Measurements from ENCODE around the gene ACSS1. TPM values are rescaled to one million over a fixed set of nuclear protein-coding genes. Genes with fewer than 3 reads are reported as not detected.

The ACSS1 gene
- total RNA-seq, 1 experiment from 2014 or later, result not detected

DNA sequence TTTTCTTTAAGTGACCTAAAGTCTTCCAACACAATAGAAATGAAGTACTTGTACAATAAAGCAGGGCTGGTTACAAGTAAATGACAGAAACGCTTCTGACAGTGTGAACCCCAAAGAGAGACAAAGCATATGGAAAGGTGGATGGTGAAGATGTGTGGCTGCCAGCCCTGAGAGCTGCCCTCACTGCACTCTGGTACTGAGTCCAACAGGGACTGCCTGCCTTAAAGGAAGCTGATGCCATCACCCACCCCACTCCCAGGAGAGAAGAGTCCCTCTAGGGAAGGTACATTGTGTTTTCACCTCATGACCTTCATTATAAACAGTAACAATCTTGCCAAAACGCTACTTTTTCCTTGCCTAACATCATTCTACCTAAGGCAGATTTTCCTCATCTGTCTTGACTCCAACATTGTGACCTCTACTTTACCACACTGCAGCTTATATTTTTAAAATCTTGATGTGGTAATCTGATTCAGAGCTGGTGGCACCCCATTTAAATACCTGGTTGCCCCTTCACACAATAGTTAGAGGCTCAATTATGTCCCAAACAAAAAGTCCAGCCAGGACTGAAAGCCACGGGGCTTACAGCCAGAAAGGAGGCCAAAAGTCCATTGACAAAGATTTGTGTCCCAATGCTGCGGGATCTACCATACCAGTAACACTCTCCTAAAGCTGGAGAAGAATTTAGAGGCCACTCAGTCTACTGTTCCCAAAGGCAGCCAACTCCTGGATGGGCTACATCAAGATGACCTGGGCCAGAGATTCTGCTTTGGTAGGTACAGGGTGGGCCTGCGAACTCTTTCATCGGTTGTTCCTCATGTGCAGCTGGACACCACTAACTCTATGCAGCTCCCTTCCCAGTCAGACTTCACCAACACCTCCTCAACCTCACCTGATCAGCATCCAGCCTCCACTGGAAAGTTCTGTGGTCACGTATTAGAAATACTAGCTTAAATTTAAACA is 69.8 kb downstream of the ACSS1 start:
- no peak for DNase-seq (ENCODE audit: low spot score)
- in situ Hi-C loops (cut with HindIII; ENCODE audit: low sequenced_read_pairs), result no loop called here

DNA sequence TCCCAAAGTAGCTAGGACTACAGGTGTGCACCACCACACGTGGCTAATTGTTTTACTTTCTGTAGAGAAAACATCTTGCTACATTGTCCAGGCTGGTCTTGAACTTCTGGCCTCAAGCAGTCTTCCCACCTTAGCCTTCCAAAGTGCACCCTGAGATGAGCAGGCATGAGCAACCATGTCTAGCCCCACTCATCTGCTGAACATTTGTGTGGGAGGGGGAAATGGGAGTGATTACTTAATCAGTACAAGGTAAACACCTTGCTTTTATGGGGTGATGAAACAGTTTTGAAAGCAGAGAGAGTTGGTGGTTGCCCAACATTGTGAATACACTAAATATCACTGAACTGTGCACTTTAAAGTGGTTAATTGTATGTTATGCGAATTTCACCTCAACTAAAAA is 70.7 kb downstream of the ACSS1 start:
- in situ Hi-C loops (cut with HindIII; ENCODE audit: low sequenced_read_pairs), result no loop called here
- no peak for DNase-seq (ENCODE audit: low spot score)

DNA sequence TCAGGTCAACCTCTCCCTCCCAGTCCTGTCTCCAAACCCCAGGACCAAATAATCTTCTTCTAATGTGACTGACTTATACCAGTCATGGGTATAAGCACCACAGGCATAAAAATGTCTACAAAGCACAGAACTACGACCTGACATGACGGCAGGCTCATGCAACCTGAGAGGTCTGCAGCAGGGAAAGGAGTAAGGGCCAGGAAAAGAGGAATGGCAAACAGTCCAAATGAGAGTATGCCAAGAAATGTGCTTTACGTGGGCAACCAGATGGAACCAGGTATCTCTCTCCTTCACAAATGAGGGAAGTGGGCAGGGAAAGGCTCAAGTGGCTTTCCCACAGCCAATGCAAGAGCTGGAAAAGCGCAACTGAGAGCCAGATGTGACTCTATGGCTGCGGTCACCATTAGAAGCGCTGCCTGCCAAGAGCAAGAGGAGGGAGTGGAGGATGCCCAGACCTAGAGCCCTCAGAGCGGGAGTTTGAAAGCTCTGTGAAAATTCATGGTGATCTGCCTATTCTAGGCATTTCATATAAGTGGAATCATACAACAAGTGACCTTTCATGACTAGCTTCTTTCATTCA is 71.4 kb downstream of the ACSS1 start:
- in situ Hi-C loops (cut with HindIII; ENCODE audit: low sequenced_read_pairs), result no loop called here
- DNase-seq (ENCODE audit: low spot score), result peak; percentile 67

DNA sequence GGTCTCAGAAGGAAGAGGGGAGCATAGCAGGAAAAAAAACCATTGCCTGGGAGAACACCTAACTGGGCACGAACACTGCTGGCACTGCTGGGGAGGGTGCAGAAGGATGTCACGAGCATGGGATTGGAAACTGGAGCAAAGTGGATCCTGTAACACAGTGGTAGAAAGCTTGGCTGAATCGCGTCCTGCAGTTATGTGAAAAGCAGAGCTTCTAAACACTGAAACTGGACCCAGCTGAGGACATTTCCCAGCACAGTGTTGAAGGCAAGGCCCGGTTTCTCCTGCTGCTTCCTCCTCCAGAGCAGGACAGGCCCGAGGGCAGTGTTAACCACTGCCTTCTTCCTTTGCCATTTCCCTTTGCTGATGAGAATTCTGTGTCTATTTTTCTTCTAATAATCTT is 72.1 kb downstream of the ACSS1 start:
- in situ Hi-C loops (cut with HindIII; ENCODE audit: low sequenced_read_pairs), result no loop called here
- DNase-seq (ENCODE audit: low spot score), result peak; percentile 52

DNA sequence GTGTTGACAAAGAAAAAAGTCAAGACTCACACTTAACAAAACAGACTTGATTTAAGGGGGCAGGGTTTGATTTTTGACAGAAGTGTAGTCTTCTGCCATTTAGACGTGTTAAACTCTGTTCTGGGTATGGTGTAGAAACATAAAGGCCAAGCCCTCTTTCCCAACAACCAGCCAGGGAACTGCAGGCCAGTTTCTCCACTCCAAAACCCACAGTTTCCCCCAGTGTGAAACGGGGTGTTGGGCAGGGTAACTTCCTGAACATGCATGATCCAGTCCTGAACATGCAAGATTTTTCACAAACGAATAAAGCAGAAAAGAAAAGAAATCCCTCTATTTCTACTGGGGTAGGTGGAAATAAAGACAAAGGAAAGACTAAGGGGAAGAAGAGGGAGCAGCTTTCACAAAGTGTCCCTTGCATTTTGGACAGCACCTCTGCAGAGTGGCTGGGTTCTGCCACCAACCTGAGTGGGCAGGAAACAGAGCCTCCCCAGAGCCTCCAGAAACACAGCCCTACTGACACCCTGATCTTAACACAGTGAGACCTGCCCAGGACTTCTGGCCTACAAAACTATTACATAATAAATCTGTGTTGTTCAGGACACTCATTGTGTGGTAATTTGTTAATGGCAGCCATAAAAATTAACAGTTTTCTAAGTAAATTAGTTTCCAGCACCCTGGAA is 72.8 kb downstream of the ACSS1 start:
- in situ Hi-C loops (cut with HindIII; ENCODE audit: low sequenced_read_pairs), result no loop called here
- no peak for DNase-seq (ENCODE audit: low spot score)

DNA sequence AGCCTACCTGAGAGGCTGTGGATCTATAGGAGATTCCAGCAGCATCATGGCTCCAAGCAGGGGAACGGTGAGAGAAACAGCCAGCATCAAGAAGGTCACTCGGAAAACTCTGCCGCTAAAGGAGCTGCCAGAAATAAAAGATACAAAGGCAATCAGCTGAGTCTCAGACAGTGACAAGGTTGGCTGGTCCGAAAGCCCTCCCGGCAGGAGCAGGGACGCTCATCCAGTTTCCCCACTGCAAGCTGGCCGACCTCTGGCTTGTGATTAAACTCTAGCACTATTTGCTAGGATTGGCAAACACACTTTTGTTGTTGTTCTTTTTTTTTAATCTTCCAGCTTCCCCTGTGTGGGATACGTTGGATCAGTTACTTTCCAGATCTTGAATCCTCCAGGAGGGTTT is 74.0 kb downstream of the ACSS1 start:
- in situ Hi-C loops (cut with HindIII; ENCODE audit: low sequenced_read_pairs), result no loop called here
- DNase-seq (ENCODE audit: low spot score), result no peak

DNA sequence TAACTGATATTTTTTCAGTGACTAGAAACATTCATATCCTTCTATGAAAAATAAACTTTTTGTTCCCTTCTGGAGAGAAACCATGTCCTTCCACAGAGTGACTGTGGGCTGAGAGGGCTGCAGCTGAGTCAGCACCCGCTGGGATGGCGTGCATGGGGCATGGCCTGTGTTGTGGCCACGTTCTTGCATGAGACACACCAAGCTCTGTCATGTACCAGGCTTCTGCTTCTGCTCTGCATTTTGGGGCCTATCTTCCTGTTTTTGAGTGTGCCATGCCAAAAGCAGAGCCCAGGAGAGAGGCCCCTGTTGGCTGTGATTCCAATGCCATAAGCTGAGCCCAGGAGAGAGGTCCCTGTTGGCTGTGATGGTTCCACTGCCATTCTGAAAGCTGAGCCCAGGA is 76.1 kb downstream of the ACSS1 start:
- in situ Hi-C loops (cut with HindIII; ENCODE audit: low sequenced_read_pairs), result no loop called here
- DNase-seq (ENCODE audit: low spot score), result no peak

DNA sequence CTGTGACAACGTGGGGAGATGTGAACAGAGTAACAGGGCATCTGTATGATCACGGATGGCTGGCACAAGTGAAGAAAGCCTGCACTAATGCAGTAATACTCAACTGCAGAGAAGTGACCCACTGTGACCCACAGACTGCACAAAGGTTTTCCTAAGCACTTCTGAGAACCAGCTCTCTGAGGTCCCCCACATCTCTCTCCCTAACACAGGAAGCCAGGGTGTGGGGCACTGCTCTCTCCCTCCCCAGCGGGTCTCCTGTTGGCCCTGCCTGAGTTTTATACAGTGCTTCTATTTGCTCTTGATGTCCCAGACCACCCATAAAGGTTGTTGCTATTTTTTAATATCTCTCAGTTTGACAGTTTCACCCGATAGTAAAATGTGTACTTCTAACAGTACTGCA is 76.7 kb downstream of the ACSS1 start:
- in situ Hi-C loops (cut with HindIII; ENCODE audit: low sequenced_read_pairs), result no loop called here
- DNase-seq (ENCODE audit: low spot score), result no peak

DNA sequence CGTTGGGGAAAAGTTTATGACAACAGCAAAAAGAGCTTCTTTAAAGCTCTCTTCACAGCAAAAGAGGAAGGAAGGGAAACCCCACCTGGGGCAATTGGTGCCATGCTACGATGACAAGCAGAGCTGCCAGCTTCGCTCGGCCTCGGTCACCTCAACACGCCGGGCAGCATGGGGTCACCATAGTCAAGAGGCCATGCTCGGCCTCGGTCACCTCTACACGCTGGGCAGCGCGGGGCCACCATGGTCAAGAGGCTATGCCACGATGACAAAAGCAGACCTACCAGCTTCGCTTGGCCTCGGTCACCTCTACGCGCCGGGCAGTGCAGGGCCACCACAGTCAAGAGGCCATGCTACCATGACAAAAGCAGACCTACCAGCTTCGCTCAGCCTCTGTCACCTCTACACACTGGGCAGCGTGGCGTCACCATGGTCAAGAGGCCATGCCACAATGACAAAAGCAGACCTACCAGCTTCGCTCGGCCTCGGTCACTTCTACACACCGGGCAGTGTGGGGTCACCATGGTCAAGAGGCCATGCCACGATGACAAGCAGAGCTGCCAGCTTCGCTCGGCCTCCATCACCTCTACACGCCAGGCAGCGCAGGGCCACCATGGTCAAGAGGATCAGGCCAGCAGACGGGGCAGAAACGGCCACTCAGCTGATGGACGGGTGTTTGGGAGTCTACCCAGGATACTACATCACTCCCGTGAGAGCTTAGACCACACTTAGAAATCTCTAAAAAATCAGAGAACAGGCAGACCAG is 77.5 kb downstream of the ACSS1 start:
- in situ Hi-C loops (cut with HindIII; ENCODE audit: low sequenced_read_pairs), result no loop called here
- no peak for DNase-seq (ENCODE audit: low spot score)

DNA sequence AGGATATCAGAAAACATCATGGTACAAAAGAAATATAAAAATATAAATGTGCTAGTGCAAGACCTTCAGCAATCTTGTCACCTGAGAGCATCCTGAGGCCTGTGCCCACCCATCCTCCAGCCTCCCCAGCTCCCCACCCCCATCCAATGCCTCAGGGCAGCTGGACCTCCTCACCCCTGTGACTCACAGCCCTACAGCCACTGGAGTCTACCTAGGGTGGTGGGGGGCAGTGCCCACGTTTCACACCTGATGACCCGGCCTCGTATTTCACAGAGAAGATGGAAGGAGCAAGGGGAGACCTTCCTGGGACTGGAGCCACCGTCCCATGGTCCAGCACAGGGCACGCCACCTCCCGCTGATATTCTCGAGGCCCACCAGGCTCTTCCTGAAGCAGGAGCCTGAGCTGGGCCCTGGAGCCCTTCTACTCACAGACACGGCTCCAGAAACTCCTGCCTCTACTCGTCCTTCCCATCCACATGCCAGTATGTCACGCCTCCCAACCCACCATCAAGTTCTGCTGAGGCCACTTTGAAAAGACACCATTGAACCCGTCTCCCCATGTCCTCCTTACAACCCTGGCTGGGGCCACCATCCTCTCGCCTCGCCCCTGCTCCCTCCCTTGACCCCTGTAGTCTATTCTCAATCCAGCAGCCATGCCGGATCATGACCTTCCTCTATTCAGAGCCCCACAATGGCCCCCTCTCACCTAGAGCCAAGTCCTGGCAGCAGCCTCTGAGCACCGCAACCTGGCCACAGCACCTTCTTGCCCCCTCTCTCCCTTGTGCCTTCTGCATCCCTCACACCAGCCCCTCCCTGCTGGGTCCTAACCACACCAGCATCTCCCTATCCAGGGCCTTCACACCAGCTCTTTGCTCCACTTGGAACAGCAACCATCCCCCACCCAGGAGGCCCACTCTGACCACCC is 78.6 kb downstream of the ACSS1 start:
- in situ Hi-C loops (cut with HindIII; ENCODE audit: low sequenced_read_pairs), result no loop called here
- DNase-seq (ENCODE audit: low spot score), result no peak

DNA sequence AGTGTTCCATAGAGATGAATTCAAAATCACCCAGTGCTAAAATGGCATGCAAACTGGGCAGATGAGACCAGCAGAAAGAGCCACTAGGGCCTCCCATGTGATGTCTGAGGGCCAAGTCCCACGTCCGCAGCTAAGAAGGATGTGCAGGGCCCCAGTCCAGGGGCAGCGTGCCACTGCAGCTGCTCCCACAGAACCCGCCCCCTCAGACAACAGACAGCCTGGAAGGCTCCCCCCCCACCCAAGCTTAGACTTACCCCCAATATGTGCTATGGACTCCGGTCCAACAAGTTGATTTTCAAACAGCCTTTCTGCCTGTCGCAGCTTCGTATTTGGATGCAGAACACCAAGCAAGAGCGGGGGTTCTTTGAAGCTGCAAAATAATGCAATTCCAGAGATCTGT is 79.4 kb downstream of the ACSS1 start:
- in situ Hi-C loops (cut with HindIII; ENCODE audit: low sequenced_read_pairs), result no loop called here

DNA sequence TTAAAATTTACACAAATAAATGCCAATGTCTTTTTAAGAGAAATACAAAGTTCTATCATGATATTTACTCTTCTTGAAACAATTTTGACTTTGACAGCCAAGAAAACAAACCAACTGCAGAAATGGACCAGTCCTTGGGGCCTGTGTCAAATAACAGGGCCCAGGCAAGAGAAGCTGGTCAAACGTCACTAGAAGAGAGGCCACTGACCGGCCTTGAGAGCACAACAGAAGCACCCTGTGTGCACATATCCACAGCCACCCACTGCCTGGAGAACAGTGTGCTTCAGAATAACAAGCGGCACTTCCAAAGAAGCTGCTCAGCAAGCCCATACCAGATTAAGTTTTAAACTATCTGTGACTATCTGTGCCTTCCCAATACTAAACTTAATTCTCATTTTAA is 80.1 kb downstream of the ACSS1 start:
- in situ Hi-C loops (cut with HindIII; ENCODE audit: low sequenced_read_pairs), result no loop called here
- no peak for DNase-seq (ENCODE audit: low spot score)

More for the DNA sequence above, 79.4 kb downstream of the ACSS1 start:
- no peak for DNase-seq (ENCODE audit: low spot score)

DNA sequence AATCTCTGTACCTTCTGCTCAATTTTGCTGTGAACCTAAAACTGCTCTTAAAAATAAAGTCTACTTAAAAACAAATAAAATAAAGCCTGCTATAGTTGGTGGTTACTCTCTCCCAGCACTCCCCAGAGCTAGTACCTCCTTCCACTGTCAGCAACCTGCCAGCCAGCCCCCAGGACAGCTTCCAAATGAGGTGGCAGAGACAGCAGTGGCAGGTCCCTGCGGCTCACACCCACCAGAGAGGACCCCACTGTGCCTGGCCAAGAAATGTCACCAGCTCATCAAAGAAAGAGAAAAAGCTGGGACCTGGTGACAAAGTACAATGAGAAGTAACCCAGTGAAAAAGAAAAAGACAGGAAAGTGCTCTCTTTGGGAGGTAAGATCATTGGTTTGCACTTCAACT is 80.6 kb downstream of the ACSS1 start:
- in situ Hi-C loops (cut with HindIII; ENCODE audit: low sequenced_read_pairs), result no loop called here

DNA sequence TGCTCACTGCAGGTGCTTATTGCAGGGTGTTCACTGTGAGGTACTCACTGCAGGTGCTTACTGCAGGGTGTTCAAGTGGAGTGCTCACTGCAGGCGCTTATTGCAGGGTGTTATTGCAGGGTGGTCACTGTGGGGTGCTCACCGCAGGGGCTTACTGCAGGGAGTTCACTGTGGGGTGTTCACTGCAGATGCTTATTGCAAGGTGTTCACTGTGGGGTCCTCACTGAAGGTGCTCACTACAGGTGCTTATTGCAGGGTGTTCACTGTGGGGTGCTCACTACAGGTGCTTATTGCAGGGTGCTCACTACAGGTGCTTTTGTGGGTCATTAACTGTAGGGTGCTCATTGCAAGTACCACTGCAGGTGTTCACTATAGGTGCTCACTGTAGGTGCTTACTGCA is 85.6 kb downstream of the ACSS1 start:
- DNase-seq (ENCODE audit: low spot score), result no peak
- in situ Hi-C loops (cut with HindIII; ENCODE audit: low sequenced_read_pairs), result no loop called here

More for the DNA sequence above, 80.6 kb downstream of the ACSS1 start:
- no peak for DNase-seq (ENCODE audit: low spot score)

DNA sequence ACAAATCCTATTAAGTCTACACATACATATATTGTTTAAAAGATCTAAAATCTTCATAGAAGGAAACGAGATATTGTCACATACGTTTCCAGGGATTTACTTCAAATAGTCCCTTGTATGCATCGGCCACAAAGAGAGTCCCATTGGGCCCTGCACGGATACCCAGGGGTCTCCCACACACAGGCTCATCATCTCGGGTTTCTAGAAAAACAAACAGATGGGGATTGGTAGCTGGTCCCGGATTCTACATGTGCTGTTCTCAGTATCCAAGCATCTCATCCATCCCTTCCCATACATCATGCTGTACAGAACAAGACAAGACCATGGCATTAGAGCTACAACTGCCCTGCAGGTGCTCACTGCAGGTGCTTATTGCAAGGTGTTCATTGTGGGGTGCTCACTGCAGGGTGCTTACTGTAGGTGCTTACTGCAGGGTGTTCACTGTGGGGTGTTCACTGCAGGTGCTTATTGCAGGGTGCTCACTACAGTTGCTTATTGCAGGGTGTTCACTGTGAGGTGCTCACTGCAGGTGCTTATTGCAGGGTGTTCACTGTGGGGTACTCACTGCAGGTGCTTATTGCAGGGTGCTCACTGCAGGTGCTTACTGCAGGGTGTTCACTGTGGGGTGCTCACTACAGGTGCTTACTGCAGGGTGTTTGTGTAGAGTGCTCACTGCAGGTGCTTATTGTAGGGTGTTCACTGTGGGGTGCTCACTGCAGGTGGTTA is 86.4 kb downstream of the ACSS1 start:
- in situ Hi-C loops (cut with HindIII; ENCODE audit: low sequenced_read_pairs), result no loop called here

DNA sequence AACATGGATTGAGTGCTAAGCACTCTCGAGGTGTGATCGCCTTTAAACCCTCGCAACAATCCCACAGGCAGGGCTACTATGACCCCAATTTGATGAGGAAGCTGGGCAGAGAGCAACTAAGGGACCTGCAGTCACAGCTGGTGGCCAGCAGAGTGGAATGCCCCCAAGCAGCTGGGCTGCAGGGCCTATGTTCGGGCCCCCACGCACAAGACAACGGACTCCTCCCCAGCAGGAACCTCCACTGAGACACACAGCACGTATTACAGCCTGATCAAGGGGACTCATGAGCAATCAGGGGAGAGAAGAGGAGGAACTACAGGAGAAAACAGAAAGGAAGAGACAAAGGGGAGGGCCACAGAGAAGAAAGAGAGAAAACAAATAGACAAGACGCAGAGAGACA is 87.2 kb downstream of the ACSS1 start:
- no peak for DNase-seq (ENCODE audit: low spot score)
- in situ Hi-C loops (cut with HindIII; ENCODE audit: low sequenced_read_pairs), result no loop called here

More for the DNA sequence above, 86.4 kb downstream of the ACSS1 start:
- no peak for DNase-seq (ENCODE audit: low spot score)

DNA sequence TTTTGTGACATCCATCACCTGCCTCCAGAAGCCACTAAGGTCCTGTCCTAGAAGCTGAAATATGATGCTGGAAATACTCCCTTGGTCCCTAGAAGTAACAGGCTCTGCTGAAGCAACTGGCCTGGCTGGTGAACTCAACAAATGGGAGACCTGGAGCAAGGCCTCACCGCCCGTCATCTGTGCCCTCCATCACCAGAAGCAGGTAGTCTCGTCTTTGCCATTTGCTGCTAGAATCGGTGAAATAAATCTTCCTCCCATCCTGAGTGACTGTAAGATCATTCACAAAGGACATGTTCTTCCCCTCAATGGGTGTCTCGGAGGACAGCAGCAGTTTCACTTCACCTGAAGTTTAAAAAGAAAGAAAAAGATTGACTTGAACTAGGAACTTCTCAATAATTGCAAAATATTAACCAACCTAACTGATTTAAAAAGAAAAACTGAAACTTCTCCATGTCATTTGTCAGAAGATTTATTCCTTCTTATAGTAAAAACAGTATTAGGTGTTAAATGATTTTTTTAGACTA is 87.8 kb downstream of the ACSS1 start:
- DNase-seq (ENCODE audit: low spot score), result no peak
- in situ Hi-C loops (cut with HindIII; ENCODE audit: low sequenced_read_pairs), result no loop called here

All from G401 (cell line).